ENCODE data around the gene C3. TPM values are rescaled to one million over a fixed set of nuclear protein-coding genes. Genes with fewer than 3 reads are reported as not detected.
A peak's percentile ranks its signal among the peaks of the same experiment; 100 is the strongest.

The C3 gene
- polyA plus RNA-seq, 2 donors: 25.6 to 137 TPM

GRCh38 chr19:6738787-6739389 is 18.4 kb upstream of the C3 start:
- Histone ChIP-seq H3K27me3 (ENCODE audit: control insufficient read depth in 1 of 2, insufficient read depth in 2 of 2, low read length in 2 of 2) (no peaks in the 10 kb centered on the region), H3K4me1 (ENCODE audit: control insufficient read depth in 2 of 2, insufficient read depth in 2 of 2, low read length in 1 of 2) (peaks cover 0 to 3% of the 10 kb centered on the region in 2 donors), H3K36me3 (ENCODE audit: control insufficient read depth in 2 of 2, insufficient read depth in 2 of 2, low read length in 1 of 2) (peaks cover 0 to 11% of the 10 kb centered on the region in 2 donors), H3K27ac (ENCODE audit: low read depth in 2 of 2, low read length in 1 of 2) (peak overlapping the region; percentile 92 to 99), H3K9me3 (ENCODE audit: control insufficient read depth in 2 of 2, insufficient read depth in 1 of 2, low read depth in 1 of 2, low read length in 1 of 2) (no peaks in the 10 kb centered on the region), H3K4me3 (ENCODE audit: low read depth in 1 of 2, low read length in 2 of 2) (peak overlapping the region; percentile 40 to 89)
- WGBS, 2 donors: 12 to 15% methylated on average over 24 of the region's 24 CpGs

- H3K9me3 ChIP-seq (ENCODE audit: control insufficient read depth in 2 of 2, insufficient read depth in 1 of 2, low read depth in 1 of 2, low read length in 1 of 2): no peaks in the 10 kb centered on the region
- 8 to 13% methylated on average over 13 of the region's 13 CpGs for WGBS, 2 donors
- peaks cover 0 to 3% of the 10 kb centered on the region in 2 donors for H3K4me1 ChIP-seq (ENCODE audit: control insufficient read depth in 2 of 2, insufficient read depth in 2 of 2, low read length in 1 of 2)
- H3K27ac ChIP-seq (ENCODE audit: low read depth in 2 of 2, low read length in 1 of 2): peak overlapping the region; percentile 92 to 99
- H3K36me3 ChIP-seq (ENCODE audit: control insufficient read depth in 2 of 2, insufficient read depth in 2 of 2, low read length in 1 of 2): peaks cover 0 to 11% of the 10 kb centered on the region in 2 donors
- H3K4me3 ChIP-seq (ENCODE audit: low read depth in 1 of 2, low read length in 2 of 2): peak overlapping the region; percentile 40 to 89
- no peaks in the 10 kb centered on the region for H3K27me3 ChIP-seq (ENCODE audit: control insufficient read depth in 1 of 2, insufficient read depth in 2 of 2, low read length in 2 of 2)
These were observed 17.7 kb upstream of the C3 start for GRCh38 chr19:6737873-6738786.

- Histone ChIP-seq H3K36me3 (ENCODE audit: control insufficient read depth in 2 of 2, insufficient read depth in 2 of 2, low read length in 1 of 2) (peaks cover 0 to 12% of the 10 kb centered on the region in 2 donors), H3K27ac (ENCODE audit: low read depth in 2 of 2, low read length in 1 of 2) (peak within 1 kb of the TSS; percentile 92 to 99), H3K4me3 (ENCODE audit: low read depth in 1 of 2, low read length in 2 of 2) (peak within 1 kb of the TSS; percentile 83 to 89), H3K4me1 (ENCODE audit: control insufficient read depth in 2 of 2, insufficient read depth in 2 of 2, low read length in 1 of 2) (peaks cover 0 to 3% of the 10 kb centered on the region in 2 donors), H3K27me3 (ENCODE audit: control insufficient read depth in 1 of 2, insufficient read depth in 2 of 2, low read length in 2 of 2) (no peaks in the 10 kb centered on the region), H3K9me3 (ENCODE audit: control insufficient read depth in 2 of 2, insufficient read depth in 1 of 2, low read depth in 1 of 2, low read length in 1 of 2) (no peaks in the 10 kb centered on the region)
- 0 to 1% methylated on average over 48 to 55 of the region's 55 CpGs for WGBS, 2 donors
These were observed 16.9 kb upstream of the C3 start, which contains the start of gene GPR108 for GRCh38 chr19:6737284-6737872. GPR108 (minus strand) TSS chr19:6737580; CDS start chr19:6737576, 4 bp downstream.

- peaks cover 0 to 1% of the 10 kb centered on the region in 2 donors for H3K9me3 ChIP-seq (ENCODE audit: control insufficient read depth in 2 of 2, insufficient read depth in 1 of 2, low read depth in 1 of 2, low read length in 1 of 2)
- H3K4me3 ChIP-seq (ENCODE audit: low read depth in 1 of 2, low read length in 2 of 2): peak overlapping the region; percentile 83
- no peaks in the 10 kb centered on the region for H3K27me3 ChIP-seq (ENCODE audit: control insufficient read depth in 1 of 2, insufficient read depth in 2 of 2, low read length in 2 of 2)
- H3K4me1 ChIP-seq (ENCODE audit: control insufficient read depth in 2 of 2, insufficient read depth in 2 of 2, low read length in 1 of 2): peaks cover 0 to 3% of the 10 kb centered on the region in 2 donors
- peaks cover 3 to 17% of the 10 kb centered on the region in 2 donors for H3K36me3 ChIP-seq (ENCODE audit: control insufficient read depth in 2 of 2, insufficient read depth in 2 of 2, low read length in 1 of 2)
- WGBS, 2 donors: 0% methylated on average over 15 to 16 of the region's 16 CpGs
- peak overlapping the region; percentile 74 to 92 for H3K27ac ChIP-seq (ENCODE audit: low read depth in 2 of 2, low read length in 1 of 2)
These were observed 16.4 kb upstream of the C3 start for GRCh38 chr19:6736917-6737283.

GRCh38 chr19:6736169-6736916 is 15.9 kb upstream of the C3 start:
- peaks cover 0 to 3% of the 10 kb centered on the region in 2 donors for H3K4me1 ChIP-seq (ENCODE audit: control insufficient read depth in 2 of 2, insufficient read depth in 2 of 2, low read length in 1 of 2)
- peaks cover 0 to 3% of the 10 kb centered on the region in 2 donors for H3K9me3 ChIP-seq (ENCODE audit: control insufficient read depth in 2 of 2, insufficient read depth in 1 of 2, low read depth in 1 of 2, low read length in 1 of 2)
- no peaks in the 10 kb centered on the region for H3K27me3 ChIP-seq (ENCODE audit: control insufficient read depth in 1 of 2, insufficient read depth in 2 of 2, low read length in 2 of 2)
- peak overlapping the region; percentile 74 to 92 for H3K27ac ChIP-seq (ENCODE audit: low read depth in 2 of 2, low read length in 1 of 2)
- peak overlapping the region; percentile 83 for H3K4me3 ChIP-seq (ENCODE audit: low read depth in 1 of 2, low read length in 2 of 2)
- peaks cover 5 to 20% of the 10 kb centered on the region in 2 donors for H3K36me3 ChIP-seq (ENCODE audit: control insufficient read depth in 2 of 2, insufficient read depth in 2 of 2, low read length in 1 of 2)
- WGBS, 2 donors: 17 to 19% methylated on average over 25 of the region's 25 CpGs

- Histone ChIP-seq H3K9me3 (ENCODE audit: control insufficient read depth in 2 of 2, insufficient read depth in 1 of 2, low read depth in 1 of 2, low read length in 1 of 2) (peaks cover 0 to 3% of the 10 kb centered on the region in 2 donors), H3K4me1 (ENCODE audit: control insufficient read depth in 2 of 2, insufficient read depth in 2 of 2, low read length in 1 of 2) (peaks cover 0 to 3% of the 10 kb centered on the region in 2 donors), H3K4me3 (ENCODE audit: low read depth in 1 of 2, low read length in 2 of 2) (peak overlapping the region in 1 of 2 donors; percentile 83), H3K36me3 (ENCODE audit: control insufficient read depth in 2 of 2, insufficient read depth in 2 of 2, low read length in 1 of 2) (peaks cover 5 to 26% of the 10 kb centered on the region in 2 donors), H3K27me3 (ENCODE audit: control insufficient read depth in 1 of 2, insufficient read depth in 2 of 2, low read length in 2 of 2) (no peaks in the 10 kb centered on the region), H3K27ac (ENCODE audit: low read depth in 2 of 2, low read length in 1 of 2) (peak overlapping the region; percentile 14 to 92)
- 73 to 80% methylated on average over 15 of the region's 15 CpGs for WGBS, 2 donors
These were observed 14.9 kb upstream of the C3 start for GRCh38 chr19:6735181-6735911.

- peaks cover 0 to 3% of the 10 kb centered on the region in 2 donors for H3K9me3 ChIP-seq (ENCODE audit: control insufficient read depth in 2 of 2, insufficient read depth in 1 of 2, low read depth in 1 of 2, low read length in 1 of 2)
- H3K4me3 ChIP-seq (ENCODE audit: low read depth in 1 of 2, low read length in 2 of 2): no peak overlapping the region
- 77 to 81% methylated on average over 20 of the region's 20 CpGs for WGBS, 2 donors
- peaks cover 0 to 3% of the 10 kb centered on the region in 2 donors for H3K4me1 ChIP-seq (ENCODE audit: control insufficient read depth in 2 of 2, insufficient read depth in 2 of 2, low read length in 1 of 2)
- H3K27ac ChIP-seq (ENCODE audit: low read depth in 2 of 2, low read length in 1 of 2): no peak overlapping the region
- H3K27me3 ChIP-seq (ENCODE audit: control insufficient read depth in 1 of 2, insufficient read depth in 2 of 2, low read length in 2 of 2): no peaks in the 10 kb centered on the region
- H3K36me3 ChIP-seq (ENCODE audit: control insufficient read depth in 2 of 2, insufficient read depth in 2 of 2, low read length in 1 of 2): peaks cover 5 to 26% of the 10 kb centered on the region in 2 donors
These were observed 13.7 kb upstream of the C3 start for GRCh38 chr19:6734096-6734696.

GRCh38 chr19:6733338-6734095 is 13.1 kb upstream of the C3 start:
- Histone ChIP-seq H3K4me3 (ENCODE audit: low read depth in 1 of 2, low read length in 2 of 2) (no peak overlapping the region), H3K9me3 (ENCODE audit: control insufficient read depth in 2 of 2, insufficient read depth in 1 of 2, low read depth in 1 of 2, low read length in 1 of 2) (peaks cover 0 to 3% of the 10 kb centered on the region in 2 donors), H3K27ac (ENCODE audit: low read depth in 2 of 2, low read length in 1 of 2) (no peak overlapping the region), H3K4me1 (ENCODE audit: control insufficient read depth in 2 of 2, insufficient read depth in 2 of 2, low read length in 1 of 2) (peaks cover 0 to 3% of the 10 kb centered on the region in 2 donors), H3K36me3 (ENCODE audit: control insufficient read depth in 2 of 2, insufficient read depth in 2 of 2, low read length in 1 of 2) (peaks cover 5 to 26% of the 10 kb centered on the region in 2 donors), H3K27me3 (ENCODE audit: control insufficient read depth in 1 of 2, insufficient read depth in 2 of 2, low read length in 2 of 2) (no peaks in the 10 kb centered on the region)
- WGBS, 2 donors: 90 to 92% methylated on average over 29 of the region's 29 CpGs
